WTC11 (cell line): ENCODE measurements around the gene MYO1H. TPM values are rescaled to one million over a fixed set of nuclear protein-coding genes. Genes with fewer than 3 reads are reported as not detected.

Experiments
- ATAC-seq: fragments of 200-7000 bp; cut with Tn5 transposase; 2 replicates; pipeline ENCODE4 v1.10.0; 2021; ENCODE audit warnings: mild to moderate bottlenecking, moderate library complexity
- CTCF ChIA-PET: fragments of 300-600 bp; sonication (Branson Sonifier 250); formaldehyde crosslinking; loops from one replicate; lab custom pipeline; 2021; ENCODE audit warnings: antibody characterized with exemption; lab: Charles Lee
- POLR2A ChIA-PET: fragments of 350-600 bp; sonication (Branson Sonifier 250); formaldehyde crosslinking; loops from one replicate; lab custom pipeline; 2021; ENCODE audit warnings: antibody characterized with exemption; lab: Charles Lee
- DNase-seq: peaks from one replicate; pipeline ENCODE4 v3.0.0; 2021; ENCODE audit warnings: low spot score
- H3K27ac Mint-ChIP-seq: 2 replicates; pipeline ENCODE4 v1.8.0; 2021; ENCODE audit warnings: mixed read lengths
- H3K27me3 Mint-ChIP-seq: 2 replicates; pipeline ENCODE4 v1.8.0; 2021; ENCODE audit warnings: low read depth, mild to moderate bottlenecking, moderate library complexity, mixed read lengths
- H3K36me3 Mint-ChIP-seq: 2 replicates; pipeline ENCODE4 v1.8.0; 2021; ENCODE audit warnings: mixed read lengths
- H3K4me1 Mint-ChIP-seq: 2 replicates; pipeline ENCODE4 v1.8.0; 2022; ENCODE audit warnings: mixed read lengths
- H3K4me3 Mint-ChIP-seq: 2 replicates; pipeline ENCODE4 v1.8.0; 2021; ENCODE audit warnings: mild to moderate bottlenecking, moderate library complexity, mixed read lengths
- H3K9me3 Mint-ChIP-seq: 2 replicates; pipeline ENCODE4 v1.8.0; 2021; ENCODE audit warnings: mixed read lengths
- AFF4 ChIP-seq: sonication (generic); formaldehyde crosslinking; IDR thresholded peaks from 2 replicates; pipeline ENCODE4 v1.8.1; 2023; ENCODE audit warnings: mild to moderate bottlenecking, missing genetic modification reagents, borderline replicate concordance
- ATF1 ChIP-seq: sonication (generic); formaldehyde crosslinking; IDR thresholded peaks from 2 replicates; pipeline ENCODE4 v1.8.1; 2023; ENCODE audit warnings: mild to moderate bottlenecking, moderate library complexity, missing genetic modification reagents
- CTCF ChIP-seq: fragments of 200-600 bp; IDR thresholded peaks from 2 replicates; pipeline ENCODE4 v1.8.0; 2022; ENCODE audit warnings: antibody characterized with exemption
- E2F4 ChIP-seq: sonication (generic); formaldehyde crosslinking; IDR thresholded peaks from 2 replicates; pipeline ENCODE4 v1.8.1; 2022; ENCODE audit warnings: low read depth, mild to moderate bottlenecking, moderate library complexity, missing genetic modification reagents, borderline replicate concordance
- E2F5 ChIP-seq: sonication (generic); formaldehyde crosslinking; IDR thresholded peaks from 2 replicates; pipeline ENCODE4 v1.8.1; 2022; ENCODE audit warnings: mild to moderate bottlenecking, moderate library complexity, missing genetic modification reagents
- HMGXB4 ChIP-seq: sonication (generic); formaldehyde crosslinking; IDR thresholded peaks from 2 replicates; pipeline ENCODE4 v1.8.1; 2023; ENCODE audit warnings: mild to moderate bottlenecking, moderate library complexity, missing genetic modification reagents
- JAZF1 ChIP-seq: fragments of 250-450 bp; sonication (Bioruptor Pico); IDR thresholded peaks from 2 replicates; pipeline ENCODE4 v1.9.0; 2021; ENCODE audit warnings: moderate library complexity, mild to moderate bottlenecking, inconsistent platforms
- NR1H2 ChIP-seq: sonication (generic); formaldehyde crosslinking; IDR thresholded peaks from 2 replicates; pipeline ENCODE4 v1.9.0; 2021; ENCODE audit warnings: mild to moderate bottlenecking, moderate library complexity, missing genetic modification reagents
- NR3C1 ChIP-seq: sonication (generic); formaldehyde crosslinking; conservative IDR thresholded peaks from 2 replicates; pipeline ENCODE4 v1.8.1; 2023; ENCODE audit warnings: low read depth, mild to moderate bottlenecking, missing genetic modification reagents
- TEAD4 ChIP-seq: sonication (generic); formaldehyde crosslinking; IDR thresholded peaks from 2 replicates; pipeline ENCODE4 v1.8.0; 2022; ENCODE audit warnings: mild to moderate bottlenecking, missing genetic modification reagents
- USF1 ChIP-seq: sonication (generic); formaldehyde crosslinking; IDR thresholded peaks from 2 replicates; pipeline ENCODE4 v1.8.0; 2022; ENCODE audit warnings: mild to moderate bottlenecking, missing genetic modification reagents
- ZBTB21 ChIP-seq: sonication (generic); formaldehyde crosslinking; IDR thresholded peaks from 2 replicates; pipeline ENCODE4 v1.8.1; 2023; ENCODE audit warnings: mild to moderate bottlenecking, missing genetic modification reagents, borderline replicate concordance
- ZNF281 ChIP-seq: sonication (generic); formaldehyde crosslinking; IDR thresholded peaks from 2 replicates; pipeline ENCODE4 v1.8.0; 2023; ENCODE audit warnings: mild to moderate bottlenecking, missing genetic modification reagents
- ZNF532 ChIP-seq: fragments of 250-450 bp; sonication (Bioruptor Pico); IDR thresholded peaks from 2 replicates; pipeline ENCODE4 v1.9.0; 2021; ENCODE audit warnings: mild to moderate bottlenecking, borderline replicate concordance
- total RNA-seq: library from RNA; stranded (reverse); gene quantifications from 3 replicates; pipeline ENCODE4 v1.2.3, GENCODE V29; 2021

MYO1H gene
- total RNA-seq, 1 experiment from 2014 or later = 0.44 TPM

GRCh38 chr12:109477963-109478315 lies 130.2 kb downstream of the MYO1H start (continued):
- no peak for TF ChIP-seq ZNF281 (CRISPR knock-in tag)
- TF ChIP-seq AFF4 (CRISPR knock-in tag) = no peak
- no peak for TF ChIP-seq USF1
- TF ChIP-seq JAZF1 = no peak
- TF ChIP-seq E2F5 (CRISPR knock-in tag) = no peak
- TF ChIP-seq ZBTB21 (CRISPR knock-in tag) = no peak
- TF ChIP-seq NR1H2 (CRISPR knock-in tag) = no peak
- TF ChIP-seq, all 79 proteins: peak for 0

- ATAC-seq (no peak), DNase-seq (no peak)
- ChIA-PET CTCF (interaction anchor here (1.5 kb wide), 1 partner anchor 52 kb away, joined by 5 read pairs; no protein-coding TSS in a partner anchor), POLR2A (no interaction called here)
- H3K36me3 Mint-ChIP-seq = peaks cover 10% of the 10 kb centered on the region
- TF ChIP-seq CTCF = no peak
- TF ChIP-seq HMGXB4 (CRISPR knock-in tag) = no peak
- no peak for TF ChIP-seq ZNF532 (CRISPR knock-in tag)
- TF ChIP-seq ATF1 (CRISPR knock-in tag) = no peak
- no peak for TF ChIP-seq E2F4 (CRISPR knock-in tag)
- TF ChIP-seq TEAD4 = no peak
- TF ChIP-seq ZNF281 (CRISPR knock-in tag) = no peak
- TF ChIP-seq NR3C1 (CRISPR knock-in tag) = no peak
- H3K4me3 Mint-ChIP-seq = no peak overlapping the region
- no peaks in the 10 kb centered on the region for H3K9me3 Mint-ChIP-seq
- H3K27ac Mint-ChIP-seq = no peak overlapping the region
- H3K4me1 Mint-ChIP-seq = peaks cover 24% of the 10 kb centered on the region
- no peaks in the 10 kb centered on the region for H3K27me3 Mint-ChIP-seq
Observed at GRCh38 chr12:109479761-109480160, 132.1 kb downstream of the MYO1H start.
